Fibroblast of skin of left biceps (primary cell): ENCODE data around the gene KCNG2.
"Not testable (repeated sequence)": the region's sequence is repeated elsewhere in the genome, so short reads cannot be mapped to it uniquely, and the experiment has no call there.

Experiments used
- DNase-seq, 2 experiments: peaks; one replicate each; pipeline ENCODE4 v3.0.0-alpha.2; 2013; ENCODE audit warnings: low read depth in 2 of 2

Gene KCNG2

DNA sequence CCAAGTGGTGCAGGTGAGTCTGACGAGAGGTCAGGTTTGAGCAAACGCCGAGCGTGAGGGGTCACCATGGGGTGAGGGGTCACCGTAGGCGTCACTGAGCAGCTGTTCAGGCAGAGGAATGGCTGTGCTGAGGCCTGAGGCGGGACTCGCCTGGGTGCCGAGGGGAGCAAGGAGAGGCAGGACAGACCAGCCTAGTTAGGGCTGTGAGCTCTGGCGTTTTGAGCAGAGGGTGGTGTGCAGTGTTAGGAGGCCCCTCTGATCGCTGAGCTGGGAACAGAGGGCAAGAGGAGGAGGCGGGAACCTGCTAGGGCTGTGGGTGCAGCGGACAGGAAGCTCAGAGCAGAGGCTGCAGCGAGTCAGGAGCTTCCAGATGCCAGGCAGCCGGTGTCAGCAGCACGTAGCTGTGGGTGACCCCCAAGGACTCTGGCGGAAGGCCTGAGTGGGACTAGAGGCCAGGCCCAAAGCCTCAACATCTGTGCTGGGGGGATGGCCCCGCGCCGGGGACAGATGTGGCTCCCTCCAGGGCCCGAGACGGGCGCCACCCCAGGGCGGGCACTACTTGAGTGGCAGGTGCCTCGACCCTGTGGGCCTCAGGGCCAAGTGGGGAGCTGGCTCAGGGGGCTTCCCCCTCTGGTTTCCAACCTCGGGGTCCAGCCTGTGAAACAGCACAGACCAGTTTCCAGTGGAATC, 55.7 kb downstream of the KCNG2 start:
- DNase-seq: no peak

DNA sequence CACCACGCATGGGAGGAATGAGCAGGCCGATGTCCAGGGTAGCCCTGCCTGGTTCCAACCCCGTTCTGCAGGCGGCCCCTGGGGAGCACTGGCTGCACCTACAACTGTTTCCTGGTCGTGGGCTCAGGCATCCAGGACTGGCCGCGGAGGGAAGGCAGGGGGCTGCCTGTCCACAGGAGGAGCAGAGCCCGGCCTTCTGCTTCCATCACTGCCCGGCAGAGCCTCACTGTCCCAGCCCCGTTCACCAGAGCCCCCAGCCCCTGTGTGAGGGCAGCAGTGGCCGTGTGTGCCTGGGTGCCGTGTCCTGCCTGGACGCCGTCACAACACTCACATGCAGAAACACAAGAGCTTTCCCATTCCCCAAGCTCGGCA, 56.2 kb downstream of the KCNG2 start:
- no peak for DNase-seq

DNA sequence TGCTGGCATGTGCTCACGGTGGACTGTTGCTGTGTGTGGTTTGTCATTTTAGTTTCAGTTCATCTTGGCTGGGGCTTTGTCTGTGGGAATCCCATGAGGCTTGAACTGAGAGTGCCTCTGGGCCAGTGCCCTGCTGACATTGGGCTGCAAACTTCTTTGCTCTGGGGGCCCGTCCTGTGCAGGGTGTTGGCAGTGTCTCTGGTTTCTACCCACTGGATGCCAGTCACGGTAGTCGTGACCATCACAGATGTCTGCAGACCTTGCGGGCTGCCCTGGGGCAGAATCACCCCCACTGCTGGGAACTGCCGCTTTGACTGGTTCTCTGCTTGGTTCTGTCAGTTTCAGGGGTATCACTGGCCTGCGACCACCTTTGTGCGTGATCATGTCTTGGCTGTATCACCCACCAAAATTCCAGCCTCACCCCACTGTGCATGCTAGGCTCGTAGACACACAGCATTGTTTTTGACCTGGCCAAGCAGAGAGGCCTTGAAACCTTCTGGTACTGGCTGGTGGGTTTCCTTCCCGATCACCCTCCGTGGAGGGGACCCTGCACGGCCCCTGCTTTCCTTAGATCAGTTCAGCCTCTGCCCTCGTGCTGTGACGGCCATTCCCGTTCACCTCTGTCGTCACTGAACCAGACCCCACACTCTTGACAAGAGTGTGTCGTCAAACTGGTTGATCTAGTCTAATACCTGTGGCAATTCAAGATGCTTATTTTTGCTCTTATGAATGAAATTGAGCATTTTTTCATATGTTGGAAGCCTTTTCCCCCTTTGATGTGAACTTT, 57.6 kb downstream of the KCNG2 start:
- DNase-seq: no peak

DNA sequence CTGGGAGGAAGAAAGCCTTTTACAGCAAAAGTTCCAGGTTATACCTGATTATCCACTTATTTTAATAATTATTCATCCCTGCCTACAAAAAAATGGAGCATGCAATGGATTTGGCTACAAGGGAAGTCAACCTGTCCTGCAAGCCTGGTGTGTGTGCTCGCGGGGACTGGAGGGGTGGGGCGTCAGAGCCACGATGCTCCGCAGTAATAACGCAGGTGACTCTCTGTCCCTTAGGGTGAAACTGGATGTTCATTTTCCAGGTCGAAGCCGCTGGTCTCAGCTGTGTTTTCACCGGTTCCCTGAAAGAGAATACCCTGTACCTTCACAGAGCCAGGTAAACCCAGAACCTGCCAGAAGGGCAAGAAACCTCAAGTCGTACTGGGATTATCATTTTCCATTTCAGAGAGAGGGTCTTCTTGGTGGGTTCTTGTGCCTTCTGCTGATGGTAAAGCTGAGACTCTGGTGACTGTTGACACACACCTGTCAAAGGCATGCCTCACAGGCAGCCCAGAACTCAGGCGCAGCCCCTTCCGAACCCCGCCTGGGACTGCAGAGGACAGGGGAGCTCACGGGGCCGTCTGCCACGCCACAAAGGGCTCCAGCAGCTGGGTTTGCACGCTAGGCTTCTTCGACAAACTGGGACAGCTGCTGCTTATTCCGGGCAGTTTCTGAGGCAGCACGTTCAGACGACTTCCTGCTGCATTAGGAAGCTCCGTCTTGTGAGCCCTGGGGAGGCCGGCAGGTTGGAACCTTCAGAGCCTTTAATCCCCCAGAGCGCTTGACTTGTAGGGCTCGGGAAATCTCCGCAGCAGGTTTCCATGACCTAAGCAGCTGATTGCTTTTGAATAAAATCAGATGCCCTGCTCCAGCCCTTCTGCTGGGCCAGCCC, 58.6 kb downstream of the KCNG2 start:
- DNase-seq: no peak

DNA sequence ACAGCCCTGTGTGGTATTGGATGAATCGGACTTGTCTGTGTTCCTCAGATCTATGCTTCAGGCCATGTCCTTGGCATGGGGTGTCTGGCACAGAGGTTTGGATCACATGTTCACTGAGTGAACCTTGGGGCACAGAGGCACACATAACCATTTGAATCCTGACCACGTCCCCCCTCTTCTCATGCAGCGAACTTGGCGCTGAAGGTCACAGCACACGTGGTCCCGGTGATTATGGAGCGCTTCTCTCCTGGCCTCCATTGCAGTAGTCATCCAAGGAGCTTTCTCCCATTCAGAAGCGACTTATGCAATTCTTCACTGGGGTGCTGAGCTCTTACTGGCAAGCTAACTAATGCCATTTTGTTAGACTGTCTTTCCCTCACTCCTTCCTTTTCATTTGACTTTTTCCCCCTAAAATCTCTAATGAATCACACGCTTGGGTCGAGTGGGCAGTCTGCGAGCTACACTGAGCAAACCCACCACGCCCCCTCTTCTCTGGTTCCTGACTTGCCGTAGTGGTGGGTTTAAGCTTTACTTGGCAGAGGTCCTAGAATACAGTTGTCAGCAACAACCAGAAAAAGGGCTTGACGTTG, 59.4 kb downstream of the KCNG2 start:
- no peak for DNase-seq

DNA sequence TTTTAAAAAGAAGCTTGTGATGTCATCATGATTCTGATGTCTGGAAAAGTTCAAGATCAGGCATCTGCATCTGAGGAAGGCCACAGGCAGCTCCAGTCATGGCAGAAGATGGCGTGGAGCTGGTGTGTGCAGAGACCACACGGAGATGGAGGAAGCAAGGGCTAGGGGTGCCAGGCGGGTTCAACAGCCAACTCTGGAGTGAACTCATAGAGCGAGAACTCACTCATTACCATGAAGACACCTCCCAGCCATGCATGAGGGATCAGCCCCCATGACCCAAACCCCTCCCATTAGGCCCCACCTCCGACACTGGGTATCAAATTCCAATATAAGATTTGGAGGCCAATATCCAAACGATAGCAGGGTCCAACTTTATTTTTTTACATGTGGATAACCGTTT, 61.6 kb downstream of the KCNG2 start:
- no peak for DNase-seq

DNA sequence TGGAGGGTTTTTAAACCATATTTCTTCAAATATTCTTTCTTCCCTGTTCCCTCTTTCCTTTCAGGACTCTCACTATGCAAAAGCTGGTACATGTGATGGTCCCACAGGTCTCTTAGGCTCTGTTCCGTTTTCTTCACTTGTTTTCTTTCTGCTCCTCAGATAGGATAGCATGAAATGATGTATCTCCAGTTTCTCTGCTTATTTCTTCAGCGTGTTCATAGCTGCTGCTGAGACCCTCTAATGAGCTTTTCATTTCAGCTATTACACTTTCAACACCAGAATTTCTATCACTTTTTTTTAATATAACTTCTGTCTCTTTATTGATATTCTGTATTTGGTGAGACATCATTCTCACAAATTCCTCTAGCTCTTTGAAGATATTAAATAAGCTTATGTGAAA, 63.9 kb downstream of the KCNG2 start:
- no peak for DNase-seq

DNA sequence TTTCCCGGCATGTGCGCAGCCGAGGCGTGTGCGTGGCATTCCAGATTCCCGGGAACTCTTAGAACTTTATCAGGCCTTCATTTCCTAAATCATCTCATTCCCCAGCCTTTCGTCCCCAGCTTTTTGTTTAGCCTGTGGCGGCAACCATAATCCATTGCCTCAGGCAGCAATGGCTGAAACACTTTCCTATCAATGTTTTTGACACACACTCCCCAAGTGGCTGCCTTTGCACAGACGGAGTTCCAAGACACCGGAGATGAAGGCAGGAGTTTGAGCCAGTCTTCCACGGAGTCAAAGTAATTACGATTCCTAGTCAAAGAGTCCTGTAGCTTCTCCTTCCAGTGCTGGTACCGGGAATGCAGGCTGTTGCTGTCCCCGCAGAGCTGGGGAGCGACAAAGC, 64.8 kb downstream of the KCNG2 start:
- no peak for DNase-seq

DNA sequence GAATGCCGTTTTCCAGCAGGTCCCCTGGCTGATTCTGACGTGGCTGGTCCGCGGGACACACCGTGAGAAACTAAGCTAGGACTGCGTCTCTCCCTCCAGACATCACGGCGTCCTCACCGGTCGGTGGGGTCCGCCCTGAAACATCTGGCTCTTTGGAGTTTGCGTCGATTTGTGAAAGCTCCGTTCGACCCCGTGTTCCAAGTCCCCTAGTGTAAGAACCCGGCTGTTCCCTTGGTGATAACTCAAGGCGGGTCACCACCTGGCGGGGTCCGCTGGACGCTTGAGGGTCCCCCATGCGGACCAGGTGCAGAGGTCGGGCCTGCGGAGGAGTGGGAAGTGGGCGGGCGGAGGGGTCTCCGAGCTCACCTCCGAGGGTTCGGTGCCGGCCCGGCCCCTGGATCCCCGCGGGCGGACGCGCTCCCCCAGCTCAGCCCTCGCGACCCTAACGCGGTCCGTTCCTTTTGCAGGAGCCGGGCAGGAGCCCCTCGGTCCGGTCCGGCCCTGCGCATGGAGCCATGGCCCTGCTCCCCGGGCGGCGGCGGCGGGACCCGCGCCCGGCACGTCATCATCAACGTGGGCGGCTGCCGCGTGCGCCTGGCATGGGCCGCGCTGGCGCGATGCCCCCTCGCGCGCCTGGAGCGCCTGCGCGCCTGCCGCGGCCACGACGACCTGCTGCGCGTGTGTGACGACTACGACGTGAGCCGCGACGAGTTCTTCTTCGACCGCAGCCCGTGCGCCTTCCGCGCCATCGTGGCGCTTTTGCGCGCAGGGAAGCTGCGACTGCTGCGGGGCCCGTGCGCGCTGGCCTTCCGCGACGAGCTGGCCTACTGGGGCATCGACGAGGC, 65.6 kb downstream of the KCNG2 start:
- DNase-seq: no peak

DNA sequence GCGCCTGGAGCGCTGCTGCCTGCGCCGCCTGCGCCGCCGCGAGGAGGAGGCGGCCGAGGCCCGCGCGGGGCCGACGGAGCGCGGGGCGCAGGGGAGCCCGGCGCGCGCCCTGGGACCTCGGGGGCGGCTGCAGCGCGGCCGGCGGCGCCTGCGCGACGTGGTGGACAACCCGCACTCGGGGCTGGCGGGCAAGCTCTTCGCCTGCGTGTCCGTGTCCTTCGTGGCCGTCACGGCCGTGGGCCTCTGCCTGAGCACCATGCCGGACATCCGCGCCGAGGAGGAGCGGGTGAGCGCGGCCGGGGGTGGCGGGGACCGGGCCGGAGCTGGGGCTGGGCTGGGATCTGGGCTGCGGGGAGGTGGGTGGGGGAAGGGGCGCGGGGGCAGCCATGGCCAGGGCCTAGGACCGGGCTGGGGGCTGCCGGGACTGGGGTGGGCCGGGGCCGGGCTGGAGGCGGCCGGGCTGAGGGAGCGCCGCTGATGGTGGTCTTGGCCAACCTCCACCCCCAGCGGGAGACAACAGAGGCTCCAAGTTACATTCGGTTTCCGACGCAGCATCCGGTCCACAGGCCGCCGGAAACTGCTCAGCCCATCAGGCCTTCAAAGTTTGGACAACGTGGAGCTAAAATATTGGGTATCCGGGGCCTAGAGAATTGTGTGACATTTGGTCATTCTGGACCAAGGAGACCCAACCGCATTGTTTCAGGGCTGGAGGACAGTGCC, 66.4 kb downstream of the KCNG2 start:
- DNase-seq: no peak

DNA sequence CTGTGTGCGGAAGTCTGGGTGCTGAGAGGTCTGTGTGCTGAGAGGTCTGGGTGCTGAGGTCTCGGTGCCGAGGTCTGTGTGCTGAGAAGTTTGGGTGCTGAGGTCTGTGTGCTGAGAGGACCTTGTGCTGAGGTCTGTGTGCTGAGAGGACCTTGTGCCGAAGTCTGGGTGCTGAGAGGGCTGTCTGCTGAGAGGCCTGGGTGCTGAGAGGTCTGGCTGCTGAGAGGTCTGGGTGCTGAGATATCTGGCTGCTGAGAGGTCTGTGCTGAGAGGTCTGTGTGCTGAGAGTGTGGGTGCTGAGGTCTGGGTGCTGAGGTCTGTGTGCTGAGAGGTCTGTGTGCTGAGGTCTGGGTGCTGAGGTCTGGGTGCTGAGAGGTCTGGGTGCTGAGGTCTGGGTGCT, 67.2 kb downstream of the KCNG2 start:
- not testable (repeated sequence) for DNase-seq

DNA sequence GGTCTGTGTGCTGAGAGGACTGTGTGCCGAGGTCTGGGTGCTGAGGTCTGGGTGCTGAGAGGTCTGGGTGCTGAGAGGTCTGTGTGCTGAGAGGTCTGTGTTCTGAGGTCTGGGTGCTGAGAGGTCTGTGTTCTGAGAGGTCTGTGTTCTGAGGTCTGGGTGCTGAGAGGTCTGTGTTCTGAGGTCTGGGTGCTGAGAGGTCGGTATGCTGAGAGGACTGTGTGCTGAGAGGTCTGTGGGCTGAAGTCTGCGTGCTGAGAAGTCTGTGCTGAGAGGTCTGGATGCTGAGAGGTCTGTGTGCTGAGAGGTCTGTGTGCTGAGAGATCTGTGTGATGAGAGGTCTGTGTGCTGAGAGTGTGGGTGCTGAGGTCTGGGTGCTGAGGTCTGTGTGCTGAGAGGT, 68.2 kb downstream of the KCNG2 start:
- DNase-seq: not testable (repeated sequence)

DNA sequence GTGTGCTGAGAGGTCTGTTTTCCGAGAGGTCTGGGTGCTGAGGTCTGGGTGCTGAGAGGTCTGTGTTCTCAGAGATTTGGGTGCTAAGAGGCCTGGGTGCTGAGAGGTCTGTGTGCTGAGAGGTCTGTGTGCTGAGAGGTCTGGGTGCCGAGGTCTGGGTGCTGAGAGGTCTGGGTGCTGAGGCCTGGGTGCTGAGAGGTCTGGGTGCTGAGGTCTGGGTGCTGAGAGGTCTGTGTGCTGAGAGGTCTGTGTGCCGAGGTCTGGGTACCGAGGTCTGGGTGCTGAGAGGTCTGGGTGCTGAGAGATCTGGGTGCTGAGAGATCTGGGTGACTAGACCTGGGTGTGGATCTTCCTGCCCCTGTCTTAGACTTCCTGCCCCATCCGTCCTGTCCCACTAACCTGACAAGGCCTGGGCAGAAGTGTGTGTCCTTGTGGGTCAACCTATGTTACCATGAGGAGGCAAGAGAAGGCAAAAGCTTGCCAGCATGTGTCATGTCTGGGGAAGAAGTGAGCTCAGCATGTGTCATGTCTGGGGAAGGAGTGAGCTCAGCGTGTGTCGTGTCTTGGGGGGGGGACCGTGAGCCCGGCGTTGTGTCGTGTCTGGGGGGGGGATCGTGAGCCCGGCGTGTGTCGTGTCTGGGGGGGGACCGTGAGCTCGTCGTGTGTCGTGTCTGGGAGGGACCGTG, 69.3 kb downstream of the KCNG2 start:
- DNase-seq: no peak

DNA sequence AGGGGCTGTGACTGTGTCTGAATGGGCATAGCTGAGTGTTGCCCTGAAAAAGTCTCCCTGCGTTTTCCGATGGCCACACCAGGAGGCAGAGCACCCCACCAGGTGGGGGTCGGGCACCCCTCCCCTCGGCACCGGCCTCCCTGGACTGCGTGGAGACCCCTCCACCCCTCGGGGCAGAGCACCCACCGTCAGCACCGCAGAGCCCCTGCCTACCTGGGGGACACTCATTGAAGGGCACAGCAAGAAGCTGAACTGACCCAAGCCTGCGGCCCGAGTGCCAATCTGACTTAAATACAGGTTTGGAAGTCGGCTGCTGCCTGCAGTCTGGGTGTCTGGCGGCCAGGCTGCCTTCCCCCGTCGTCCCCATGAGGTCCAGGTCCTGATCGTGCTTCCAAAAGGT, 69.9 kb downstream of the KCNG2 start:
- DNase-seq: no peak

DNA sequence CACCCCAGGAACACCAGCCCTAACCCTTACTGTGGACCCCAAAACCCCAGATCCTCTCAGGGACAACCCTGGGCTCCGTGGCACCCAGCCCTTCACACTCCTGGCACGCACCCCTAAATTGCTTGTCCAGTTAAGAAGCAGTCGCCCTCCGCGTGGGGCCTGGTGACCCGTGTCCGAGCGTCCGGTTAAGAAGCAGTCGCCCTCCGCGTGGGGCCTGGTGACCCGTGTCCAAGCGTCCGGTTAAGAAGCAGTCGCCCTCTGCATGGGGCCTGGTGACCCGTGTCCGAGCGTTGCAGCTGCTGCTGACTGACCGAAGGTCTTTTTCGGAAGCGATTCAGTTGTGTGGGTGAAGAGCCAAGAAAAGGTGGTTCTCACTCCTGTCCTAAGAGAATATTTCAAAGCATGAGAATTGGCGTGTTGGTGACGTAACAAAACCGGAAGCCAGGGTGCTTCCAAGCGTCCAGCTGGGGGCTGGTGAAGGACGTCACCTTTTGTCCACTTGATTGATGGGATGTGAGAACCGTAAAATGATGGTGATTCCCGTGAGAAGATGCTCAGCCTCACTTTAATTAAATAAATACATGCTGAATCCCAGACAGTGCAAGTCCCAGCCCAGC, 70.5 kb downstream of the KCNG2 start:
- no peak for DNase-seq

DNA sequence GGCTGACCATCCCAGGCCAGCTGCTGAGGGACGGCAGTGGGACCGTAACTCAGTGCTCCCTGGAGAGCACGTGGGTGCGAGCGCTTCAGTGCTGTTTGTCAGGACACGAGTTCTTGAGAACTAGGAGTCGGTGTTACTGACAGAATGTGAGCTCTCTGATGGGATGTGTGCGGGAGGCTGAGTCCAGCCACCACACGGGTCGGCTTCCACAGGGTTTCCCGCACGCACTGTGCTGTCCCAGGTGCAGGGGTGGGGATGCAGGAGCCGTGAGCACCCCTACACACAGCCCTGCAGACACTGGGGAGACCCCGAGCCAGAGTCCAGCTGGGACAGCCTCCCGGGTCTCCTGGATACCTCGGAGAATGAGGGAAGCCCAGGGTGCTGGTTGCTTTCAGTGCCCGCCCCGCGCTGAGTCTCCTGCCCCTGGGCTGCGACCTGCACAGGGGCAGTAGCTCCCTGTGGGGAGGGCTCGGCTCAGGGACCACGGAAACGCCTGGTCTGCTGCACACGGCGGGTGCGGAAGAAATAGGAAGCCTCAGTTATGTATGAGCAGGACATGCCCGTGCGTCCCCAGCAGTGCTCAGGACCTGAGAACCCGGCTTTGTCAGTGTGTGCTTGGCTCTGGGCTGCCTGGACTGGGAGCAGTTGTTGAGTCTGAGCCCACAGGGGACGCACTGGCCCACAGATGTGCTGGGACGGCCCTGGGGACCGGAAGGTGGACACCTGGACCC, 71.2 kb downstream of the KCNG2 start:
- DNase-seq: no peak

DNA sequence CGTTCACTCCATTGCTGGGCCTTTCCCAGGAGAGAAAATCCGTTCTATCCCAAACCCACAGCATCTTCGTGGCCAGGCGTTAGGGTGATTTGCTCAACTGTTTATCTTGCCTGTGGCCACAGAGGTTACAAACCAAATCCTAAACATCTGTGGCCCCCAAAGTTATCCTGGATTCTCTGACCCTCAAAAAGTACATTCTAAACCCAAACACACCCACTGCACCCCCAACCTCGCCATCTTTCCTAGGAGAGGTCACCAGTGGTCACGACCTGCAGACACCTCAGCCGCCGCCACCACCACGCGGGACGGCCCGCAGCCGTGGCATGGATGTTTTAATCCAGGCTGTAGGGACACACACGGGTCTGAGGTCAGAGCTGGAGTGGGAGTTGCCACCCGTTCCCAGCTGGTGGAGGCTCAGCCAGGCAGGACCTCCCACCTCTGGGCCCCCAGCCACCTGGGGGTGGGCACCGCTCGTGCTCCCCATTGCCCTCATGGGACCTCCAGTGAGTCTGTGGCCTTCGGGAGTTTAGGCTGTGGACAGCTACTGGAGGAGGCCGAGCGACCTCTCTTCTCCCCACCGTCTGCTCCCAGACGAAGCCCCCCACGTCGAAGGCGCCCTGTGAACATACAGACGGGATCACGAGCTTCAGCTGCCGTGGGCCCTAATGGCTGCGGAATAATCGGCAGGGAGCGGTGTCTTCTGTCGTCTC, 72.0 kb downstream of the KCNG2 start:
- no peak for DNase-seq
